T-helper 1 cell (primary cell): ENCODE measurements around the gene PLEKHM2.

Experiments
- DNase-seq, 5 donors: peaks; one replicate each; pipeline ENCODE4 v3.0.0-alpha.2; 2012 to 2020

The PLEKHM2 gene

DNA sequence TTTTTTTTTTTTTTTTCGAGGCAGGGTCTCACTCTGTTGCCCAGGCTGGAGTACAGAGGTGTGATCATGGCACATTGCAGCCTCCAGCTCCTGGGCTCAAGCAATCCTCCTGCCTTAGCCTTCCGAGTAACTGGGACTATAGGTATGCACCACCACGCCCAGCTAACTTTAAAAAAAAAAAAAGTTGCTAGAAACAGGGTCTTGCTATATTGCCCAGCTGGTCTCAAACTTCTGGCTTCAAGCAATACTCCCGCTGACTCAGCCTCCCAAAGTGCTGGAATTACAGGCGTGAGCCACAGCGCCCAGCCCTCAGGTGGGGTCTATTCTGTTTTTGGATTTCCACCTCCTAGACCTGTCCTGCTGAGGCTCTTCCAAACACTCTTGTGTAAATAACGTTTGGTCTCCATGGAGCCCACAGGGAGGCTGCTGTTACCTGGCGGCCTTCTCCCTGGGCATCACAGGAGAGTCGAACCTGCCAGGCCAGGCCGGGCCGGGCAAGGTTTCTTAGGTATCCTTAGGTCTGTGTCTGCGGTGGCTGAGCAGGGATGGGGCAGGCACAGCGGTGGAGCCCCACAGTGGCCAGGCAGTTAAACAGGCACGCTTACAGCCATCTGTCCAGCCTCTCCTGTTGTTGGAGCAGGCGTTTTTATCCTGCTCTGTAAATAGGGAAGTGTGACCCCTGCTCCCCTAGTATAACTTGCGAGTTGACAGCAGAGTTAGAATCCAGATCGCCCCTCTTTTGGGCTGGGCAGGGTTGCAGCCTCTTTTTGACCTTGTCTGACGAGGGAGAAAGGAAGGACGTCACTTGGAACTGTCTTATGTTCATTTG lies 18.8 kb downstream of the PLEKHM2 start:
- DNase-seq: no peak

DNA sequence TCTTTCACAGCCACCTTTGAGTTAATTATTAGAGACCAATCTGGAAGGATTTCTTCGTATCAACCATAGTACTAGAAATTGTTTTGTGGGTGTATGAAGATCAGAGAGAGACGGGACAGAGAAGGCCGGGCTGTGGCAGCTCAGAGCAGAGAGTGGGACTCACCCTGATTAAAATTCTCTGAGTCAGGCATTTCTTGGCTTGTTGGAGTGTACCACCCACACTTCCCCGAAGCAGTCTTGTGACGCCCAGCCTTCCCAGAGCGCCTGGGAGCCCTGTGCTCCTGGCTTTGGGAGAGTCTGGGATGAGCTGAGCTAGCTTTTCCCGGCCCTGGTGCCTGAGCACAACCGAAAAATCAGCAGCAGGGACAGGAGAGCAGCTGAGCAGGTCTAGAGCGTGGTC lies 19.4 kb downstream of the PLEKHM2 start:
- no peak for DNase-seq

DNA sequence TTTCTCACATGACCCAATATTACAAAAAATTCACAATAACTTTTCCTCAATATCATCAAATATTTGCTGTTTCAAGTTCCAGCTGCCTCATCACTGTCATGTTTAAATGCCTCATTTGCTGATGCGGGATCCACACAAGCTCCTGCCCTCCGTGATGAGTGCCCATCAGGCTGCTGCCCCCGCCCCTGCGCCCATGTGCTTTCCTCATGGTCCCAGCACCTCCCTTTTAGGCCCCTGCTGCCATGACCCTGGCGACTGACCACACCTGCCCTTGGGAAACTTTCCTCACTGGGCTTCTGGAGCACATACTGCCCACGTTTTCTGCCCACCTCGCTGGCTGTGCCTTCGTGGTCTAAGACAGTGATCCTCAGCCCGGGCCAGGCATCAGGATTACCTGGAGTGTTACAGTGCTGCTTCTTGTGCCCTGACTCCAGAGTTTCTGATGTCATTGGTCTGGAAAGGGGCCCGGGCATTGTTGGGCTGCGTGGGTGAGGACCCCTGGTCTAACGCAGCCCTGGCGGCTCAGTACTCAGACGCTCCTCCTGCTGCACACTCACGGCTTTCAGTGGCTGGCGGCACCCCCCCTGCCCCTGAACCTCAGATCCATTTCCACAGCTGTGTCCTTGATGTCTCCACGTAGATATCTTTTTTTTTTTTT lies 20.5 kb downstream of the PLEKHM2 start:
- DNase-seq: no peak

DNA sequence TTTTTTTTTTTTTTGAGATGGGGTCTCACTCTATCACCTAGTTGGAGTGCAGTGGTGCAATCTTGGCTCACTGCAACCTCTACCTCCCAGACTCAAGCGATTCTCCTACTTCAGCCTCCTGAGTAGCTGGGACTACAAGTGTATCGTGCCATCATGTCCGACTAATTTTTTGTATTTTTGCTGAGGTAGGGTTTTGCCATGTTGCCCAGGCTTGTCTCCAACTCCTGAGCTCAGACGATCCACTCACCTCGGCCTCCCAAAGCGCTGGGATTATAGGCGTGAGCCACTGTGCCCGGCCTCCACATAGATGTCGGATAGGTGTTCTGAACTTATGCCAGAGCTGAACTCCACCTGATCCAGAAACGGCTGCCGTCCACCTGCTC lies 21.1 kb downstream of the PLEKHM2 start:
- no peak for DNase-seq

DNA sequence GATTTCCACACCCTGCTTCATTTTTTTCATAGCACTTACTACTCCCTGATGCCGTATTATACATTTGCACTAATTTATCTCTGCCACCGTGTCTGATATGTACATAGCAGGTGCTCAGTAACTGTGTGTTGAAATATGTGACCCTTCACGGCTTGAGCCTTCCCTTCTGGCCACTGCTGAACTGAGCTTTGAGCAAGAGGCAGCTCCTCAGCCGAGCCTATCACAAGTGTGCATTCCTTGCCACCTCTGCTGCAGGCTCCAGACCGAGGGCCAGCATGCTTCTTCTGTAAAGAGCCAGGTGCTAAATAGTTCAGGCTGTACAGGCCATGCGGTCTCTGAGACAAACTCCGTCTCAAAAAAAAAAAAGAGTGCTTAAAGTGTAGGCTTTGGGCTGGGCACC lies 22.6 kb downstream of the PLEKHM2 start:
- DNase-seq: no peak

DNA sequence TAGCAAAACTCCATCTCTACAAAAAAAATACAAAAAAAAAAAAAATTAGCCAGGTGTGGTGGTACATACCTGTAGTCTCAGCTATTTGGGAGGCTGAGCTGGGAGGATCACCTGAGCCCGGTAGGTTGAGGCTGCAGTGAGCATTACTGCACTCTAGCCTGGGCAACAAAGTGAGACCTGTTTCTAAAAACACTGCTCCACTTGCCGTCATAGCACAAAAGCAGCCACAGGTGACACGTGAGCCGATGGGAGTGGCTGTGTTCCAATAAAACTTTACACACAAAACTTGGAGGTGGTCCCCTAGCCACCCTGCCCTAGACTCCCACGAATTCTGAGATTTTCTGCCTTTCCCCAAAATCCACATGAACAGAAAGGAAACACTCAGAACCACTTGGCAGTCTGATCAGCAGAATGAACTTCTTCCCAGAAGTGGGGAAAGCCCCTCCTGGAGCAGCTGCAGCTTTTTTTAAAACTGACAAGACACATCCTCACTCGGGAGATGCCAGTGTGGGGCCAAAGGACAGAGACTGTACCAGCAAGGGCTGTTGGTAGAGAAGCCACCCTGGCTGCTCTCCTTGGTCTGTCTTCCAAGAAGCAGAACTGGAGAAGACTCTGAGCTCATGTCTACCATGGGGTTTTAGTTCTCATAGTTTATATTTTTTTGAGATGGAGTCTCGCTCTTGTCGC lies 23.3 kb downstream of the PLEKHM2 start:
- no peak for DNase-seq

DNA sequence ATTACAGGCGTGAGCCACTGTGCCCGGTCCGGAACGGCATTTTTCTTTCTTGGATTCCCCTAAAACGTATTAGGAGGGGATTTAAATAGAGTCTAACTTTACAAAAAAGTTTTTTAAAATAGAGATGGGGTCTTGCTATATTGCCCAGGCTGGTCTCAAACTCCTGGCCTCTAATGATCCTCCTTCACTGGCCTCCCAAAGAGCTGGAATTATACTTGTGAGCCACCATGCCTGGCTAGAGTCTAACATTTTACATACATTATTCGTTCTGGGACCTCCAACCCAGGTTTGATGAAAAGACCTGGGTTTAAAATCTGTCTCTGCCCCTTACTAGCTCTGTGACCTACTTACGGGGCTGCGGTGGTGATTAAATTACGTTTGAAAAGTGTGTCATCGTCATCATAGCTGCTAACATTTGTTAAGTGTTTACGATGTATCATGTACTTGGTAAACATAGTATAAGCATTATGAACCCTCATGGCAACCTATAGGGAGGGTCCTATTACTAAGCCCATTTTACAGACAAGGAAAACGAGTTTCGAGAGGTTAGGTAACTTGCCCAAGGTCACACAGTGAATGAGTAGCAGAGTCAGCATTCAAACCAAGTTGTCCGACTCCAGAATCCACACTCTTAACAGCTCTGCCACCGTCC lies 24.5 kb downstream of the PLEKHM2 start:
- no peak for DNase-seq

DNA sequence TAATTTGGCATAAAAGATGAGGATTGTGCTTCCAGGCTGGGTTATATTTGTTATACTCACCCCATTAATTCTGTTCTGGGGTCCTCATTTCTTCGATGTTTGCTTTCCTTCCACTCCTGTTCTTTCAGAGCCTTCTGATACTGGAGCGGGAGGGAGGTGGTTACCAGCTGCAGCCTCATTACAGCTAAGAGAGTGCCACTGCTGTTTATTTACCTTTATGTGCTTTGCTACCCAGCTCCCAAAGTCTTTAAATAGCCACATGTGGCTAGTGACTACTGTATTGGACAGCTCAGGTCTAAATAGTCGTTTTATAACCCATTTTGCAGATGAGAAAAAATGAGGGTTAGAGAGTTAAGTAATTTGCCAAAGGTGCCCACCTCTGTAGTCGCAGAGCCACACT lies 25.1 kb downstream of the PLEKHM2 start:
- no peak for DNase-seq

DNA sequence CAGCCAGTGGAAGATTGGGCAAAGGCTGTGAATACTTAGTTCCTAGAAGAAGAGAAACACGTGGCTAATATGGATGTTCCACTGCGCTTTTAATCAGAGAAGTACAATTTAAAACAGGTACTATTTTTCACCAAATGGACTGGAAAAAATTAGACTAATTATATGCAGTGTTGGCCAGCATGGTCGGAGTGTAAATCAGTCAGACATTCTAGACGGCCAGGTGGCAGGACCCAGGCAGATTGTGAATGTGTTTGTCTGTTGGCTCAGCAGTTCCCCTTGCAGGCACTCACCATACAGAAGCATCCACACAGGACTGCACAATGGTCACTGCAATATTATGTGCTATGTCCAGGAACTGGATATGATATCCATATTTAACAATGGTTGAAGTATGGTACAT lies 28.0 kb downstream of the PLEKHM2 start:
- no peak for DNase-seq

DNA sequence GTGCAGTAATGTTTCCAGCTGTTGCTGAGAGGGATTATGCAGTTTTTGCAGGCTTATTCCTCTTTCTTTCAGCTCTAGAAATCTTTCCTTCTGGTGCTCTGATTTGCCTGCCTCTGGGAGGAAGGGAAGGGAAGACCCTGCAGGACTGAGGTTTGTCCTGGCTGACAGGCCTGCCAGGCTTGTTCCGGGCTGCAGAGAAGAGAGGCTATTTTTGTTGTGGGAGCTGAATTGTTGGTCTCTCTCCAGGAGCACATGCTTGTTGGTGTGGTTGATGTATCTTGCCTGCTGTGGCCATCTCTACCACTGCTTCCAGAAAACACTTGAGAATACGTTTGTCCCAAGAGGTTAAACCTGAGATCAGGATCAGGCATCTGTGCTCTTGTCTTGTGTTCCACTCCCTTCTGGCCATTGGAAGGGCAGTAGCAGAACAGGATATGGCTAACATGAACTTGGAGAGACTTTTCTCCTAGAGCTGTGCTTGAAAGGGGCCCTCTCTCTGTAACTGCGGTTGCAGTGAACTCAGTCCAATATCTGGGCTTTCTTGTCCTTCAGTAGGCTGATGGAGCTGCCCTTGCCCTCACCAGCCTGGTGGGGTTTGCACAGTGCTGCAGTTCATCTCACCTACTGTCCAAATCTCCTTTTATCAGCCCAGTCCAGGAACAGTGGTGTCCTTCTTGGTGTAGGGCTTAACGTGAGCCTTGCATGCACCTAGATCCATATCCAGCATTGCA lies 30.5 kb downstream of the PLEKHM2 start:
- DNase-seq: no peak

DNA sequence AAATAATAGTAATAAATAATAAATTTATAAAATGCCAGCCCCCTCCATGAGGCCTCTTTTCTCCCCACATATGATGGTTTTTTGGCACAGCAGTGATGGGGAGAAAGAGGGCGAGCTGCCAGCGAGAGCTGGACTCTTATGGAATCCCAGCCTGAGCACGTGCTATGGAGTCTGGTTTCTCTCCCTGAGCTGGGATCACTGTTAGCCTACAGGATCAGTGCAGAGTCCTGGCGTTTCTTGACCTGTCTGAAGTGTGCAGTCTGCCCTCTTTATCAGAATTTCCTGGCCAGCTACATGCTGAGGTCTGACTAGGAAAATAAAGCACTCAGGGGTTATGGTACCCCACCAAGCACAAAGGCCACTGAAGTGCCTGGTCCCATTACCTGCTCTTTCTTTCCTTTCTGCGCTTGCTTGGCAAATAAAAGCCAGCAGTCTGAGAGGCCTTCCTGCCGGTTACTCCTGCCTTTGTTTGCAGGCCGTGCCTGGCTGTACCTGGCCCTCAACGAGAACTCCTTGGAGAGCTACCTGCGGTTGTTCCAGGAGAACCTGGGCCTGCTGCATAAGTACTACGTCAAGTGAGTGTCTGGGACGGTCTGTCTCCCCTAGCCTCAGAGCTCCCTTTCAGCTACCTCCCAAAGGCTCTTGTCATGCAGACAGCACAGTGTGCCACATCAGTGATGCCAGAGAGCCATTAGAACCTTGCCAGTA lies 33.5 kb downstream of the PLEKHM2 start:
- no peak for DNase-seq

DNA sequence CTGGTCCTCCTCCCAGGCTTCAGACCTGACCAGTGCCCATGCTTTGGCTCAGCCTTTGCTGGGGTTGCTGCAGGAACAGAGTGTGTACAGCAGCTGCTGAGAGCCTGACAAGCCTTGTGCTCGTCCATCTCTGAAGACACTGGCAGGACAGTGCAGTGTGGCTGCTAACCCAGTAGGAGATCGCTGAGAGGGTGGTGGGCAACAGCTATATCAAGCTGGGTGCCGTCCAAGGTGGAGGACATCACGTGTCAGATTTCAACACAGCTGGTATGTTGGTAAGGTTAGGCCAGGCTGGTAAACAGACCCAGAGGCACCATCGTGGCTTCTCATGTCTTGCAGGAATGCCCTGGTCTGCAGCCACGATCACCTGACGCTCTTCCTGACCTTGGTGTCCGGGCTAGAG lies 34.1 kb downstream of the PLEKHM2 start:
- DNase-seq: no peak

DNA sequence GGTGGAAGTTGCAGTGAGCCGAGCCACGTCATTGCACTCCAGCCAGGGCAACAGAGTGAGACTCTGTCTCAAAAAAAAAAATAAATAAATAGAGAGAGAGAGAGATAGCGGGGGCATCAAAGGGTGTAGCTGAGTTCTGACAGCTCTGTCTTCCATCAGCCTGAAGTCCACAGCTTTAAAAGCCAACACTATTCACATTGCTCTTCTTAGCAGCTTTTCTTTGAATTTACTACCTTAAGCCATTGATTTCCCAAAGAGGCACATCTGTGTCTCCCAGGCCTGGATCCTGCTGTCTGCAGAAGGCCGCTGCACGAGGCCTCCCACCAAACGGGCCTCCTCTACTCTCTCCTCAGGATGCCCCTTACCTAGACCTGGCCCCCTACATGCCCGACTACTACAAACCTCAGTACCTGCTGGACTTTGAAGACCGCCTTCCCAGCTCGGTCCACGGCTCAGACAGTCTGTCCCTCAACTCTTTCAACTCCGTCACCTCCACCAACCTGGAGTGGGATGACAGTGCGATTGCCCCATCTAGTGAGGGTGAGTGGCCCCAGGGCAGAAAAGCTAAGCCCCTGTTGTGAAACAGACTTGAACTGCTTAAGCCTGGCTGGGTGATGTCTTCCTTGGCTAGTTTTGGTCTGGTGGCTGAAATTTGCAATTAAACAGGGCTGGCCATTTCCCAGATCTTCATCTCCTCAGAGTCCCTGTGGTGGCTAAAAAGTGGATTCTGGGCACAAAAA lies 35.4 kb downstream of the PLEKHM2 start:
- DNase-seq: no peak

DNA sequence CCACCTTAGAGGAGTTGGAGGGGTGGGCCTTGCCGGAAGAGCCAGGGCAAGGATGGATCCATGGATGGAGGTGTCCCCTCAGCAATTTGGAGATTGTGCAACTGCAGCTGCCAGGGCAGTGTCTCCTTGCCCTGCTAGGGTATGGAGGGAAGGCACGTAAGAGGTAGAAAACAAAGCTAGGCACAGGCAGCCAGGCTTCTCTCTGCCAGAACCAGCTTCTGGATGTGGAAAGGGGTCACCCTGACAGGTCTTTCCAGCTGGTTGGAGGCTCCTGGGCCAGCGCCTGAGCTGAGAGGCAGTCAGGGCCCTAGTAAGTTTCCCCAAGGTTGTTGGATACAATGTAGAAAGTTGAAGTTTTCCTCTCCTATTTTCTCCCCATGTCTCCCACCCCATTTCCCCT lies 36.7 kb downstream of the PLEKHM2 start:
- no peak for DNase-seq

DNA sequence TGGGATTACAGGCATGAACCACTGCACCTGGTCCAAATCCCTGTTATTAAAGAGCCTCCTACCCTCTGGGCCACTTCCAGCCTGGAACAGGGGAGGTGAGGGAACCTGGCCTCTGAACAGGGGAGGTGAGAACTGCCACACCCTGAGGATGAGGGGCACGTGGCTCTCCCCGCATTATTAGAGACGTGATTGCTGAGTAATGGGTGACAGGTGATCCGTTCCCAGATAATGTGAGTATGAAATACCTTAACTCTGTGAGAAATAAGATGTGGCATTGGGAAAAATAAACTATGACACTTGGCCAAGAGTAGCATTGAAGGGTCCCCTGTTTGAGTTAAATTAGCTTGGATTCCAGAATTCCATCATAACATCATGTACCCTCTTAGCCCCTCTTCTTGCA lies 38.3 kb downstream of the PLEKHM2 start:
- DNase-seq: no peak

DNA sequence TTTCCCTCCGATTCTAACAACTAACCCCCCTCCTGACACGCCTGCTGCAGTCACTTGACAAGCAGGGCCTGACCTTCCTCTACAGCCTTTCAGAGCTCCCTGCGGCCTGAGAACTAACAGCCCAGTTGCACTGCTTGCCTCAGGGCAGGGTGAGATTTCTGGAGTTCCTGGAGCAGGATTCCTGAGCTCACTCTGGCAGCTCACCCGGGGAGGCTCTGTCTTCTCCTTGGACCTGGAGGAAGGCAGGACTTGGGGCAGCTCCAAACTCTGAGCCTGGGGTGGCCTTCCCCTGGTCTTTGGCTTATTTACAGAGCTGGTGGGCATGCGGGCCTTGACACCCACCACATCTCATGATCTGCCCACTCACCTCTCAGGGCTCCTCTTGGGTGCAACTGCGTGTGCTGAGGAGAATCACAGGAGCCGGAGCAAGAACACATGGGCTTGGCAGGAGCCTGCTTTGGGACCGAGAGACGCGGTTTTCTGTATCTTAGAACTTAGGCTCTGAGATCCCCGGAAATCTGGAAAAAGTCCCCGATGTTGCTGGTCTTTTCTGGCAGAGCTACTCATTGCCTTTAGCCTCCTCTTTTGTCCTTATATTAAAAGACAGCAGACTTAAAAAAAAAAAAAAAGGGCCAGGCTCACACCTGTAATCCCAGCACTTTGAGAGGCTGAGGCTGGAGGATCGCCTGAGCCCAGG lies 38.9 kb downstream of the PLEKHM2 start:
- DNase-seq: no peak

DNA sequence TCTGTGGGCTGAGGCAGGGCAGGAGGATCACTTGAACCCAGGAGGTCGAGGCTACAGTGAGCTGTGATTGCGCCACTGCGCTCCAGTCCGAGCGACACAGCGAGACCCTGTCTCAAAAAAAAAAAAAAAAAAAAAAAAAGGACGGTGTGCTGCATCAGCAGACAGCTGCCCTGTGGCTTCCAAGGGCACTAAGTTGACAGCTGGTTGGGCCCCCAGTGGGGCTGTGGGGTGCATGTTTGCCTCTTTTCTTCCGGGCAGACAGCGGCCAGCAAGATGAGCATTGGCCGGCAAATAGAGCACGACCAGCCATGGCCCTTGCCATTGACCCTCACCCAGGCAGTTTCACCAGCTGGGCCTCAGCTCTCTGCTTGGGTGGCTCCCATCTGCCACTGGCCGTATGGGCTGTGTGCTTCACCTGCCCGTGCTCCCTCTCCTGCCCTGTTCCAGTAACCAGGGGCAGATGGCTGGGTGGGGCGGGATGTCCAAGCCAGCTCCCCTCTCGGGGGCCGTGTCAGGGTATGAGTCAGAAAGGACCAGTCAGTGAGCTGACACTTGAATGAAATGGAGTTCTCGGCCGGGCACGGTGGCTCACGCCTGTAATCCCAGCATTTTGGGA lies 39.6 kb downstream of the PLEKHM2 start:
- DNase-seq: no peak

DNA sequence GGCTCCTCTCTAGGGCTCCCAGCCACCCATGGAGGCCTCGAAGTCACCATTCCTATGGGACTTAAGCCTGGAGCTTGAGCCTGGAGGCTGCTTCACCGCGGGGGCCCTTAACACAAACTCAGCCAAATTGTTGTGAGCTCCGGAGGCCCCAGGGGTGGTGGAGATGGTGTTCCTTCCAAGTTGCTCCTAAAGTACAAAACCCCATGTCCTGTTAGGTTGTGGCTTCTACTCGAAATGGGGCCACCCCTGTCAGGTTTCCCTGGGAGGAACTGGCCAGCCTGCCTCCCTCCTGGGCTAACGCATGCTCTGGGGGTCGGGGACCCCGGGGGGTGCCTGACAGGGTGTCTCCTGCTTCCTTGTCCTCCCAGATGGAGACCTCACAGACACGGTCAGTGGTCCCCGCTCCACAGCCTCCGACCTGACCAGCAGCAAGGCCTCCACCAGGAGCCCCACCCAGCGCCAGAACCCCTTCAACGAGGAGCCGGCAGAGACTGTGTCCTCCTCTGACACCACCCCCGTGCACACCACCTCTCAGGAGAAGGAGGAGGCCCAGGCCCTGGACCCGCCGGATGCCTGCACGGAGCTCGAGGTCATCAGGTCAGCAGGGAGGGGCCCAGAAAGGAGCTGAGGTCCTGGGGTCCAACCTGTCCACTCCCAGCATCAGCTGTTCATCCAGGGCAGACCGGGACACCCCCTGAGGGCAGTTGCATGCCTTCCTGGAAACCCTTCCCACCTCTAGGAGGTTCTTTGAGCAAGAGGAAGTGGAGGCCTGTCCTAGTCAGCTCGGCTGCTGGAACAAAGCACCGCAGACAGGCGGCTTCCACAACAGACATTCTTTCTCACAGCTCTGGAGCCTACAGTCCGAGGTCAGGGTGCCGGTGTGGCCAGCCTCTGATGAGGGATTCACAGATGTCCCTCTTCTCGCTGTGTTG lies 41.1 kb downstream of the PLEKHM2 start:
- DNase-seq: no peak

DNA sequence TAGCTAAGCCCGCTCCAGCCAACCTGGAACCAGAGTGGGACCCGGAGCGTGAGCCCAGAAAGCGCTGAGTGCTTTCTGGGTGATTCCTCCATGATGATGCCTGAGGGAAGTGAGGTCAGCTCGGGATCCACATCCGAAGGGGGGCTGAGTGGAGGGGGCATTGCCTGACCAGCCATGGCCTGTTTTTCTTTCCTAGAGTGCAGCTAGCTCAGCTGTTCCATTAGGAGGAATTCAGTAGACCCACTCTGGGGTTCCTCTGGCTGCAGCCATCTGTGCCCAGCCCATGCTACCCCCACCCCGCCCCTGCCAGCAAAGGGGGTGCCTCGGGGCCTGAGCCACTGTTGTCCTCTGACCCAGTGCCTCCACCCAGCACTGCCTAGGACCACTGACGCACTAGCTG lies 42.4 kb downstream of the PLEKHM2 start:
- no peak for DNase-seq
